Hematopoietic multipotent progenitor cell treated with erythropoietin and hydrocortisone succinate and interleukin-3 and kit ligand, for 17 days (in vitro differentiated cells): ENCODE data around the gene METTL25.

Experiments used
- DNase-seq: peaks from one replicate; pipeline ENCODE4 v3.0.0-alpha.2; 2015; ENCODE audit warnings: low spot score

The METTL25 gene

GRCh38 chr12:82525616-82526015, 167.3 kb downstream of the METTL25 start:
- DNase-seq: no peak

DNA sequence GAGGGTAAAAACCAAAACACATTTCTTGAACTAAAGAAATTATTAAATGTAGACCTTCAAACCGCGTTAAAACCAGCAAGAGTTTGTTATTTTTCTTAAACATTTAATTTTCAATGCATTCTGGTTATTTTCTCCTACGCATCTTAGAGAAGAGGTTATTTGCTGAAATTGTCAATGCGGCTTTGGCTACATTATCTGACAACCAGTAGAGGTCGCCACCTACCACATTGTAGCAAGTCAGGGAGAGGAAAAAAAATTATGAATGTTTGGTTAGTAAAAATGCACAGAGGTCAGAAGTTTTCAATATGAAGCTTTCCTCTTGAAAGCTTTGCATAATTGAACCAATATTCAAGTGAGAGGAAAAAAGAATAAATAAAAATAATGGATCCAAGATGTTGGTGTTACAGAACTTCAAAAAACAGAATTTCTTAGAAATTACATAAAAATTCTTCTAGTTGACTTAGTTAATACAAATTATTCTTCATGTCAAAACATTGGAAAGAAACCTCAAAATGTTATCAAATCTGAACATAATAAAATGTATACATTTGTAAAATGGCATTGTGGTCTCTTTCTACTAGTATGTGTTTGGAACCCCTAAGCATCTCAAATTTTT, 168.9 kb downstream of the METTL25 start:
- no peak for DNase-seq
